Mucosa of descending colon (tissue), 3 donors: ENCODE data around the gene CYP4A22. TPM values are rescaled to one million over a fixed set of nuclear protein-coding genes. Genes with fewer than 3 reads are reported as not detected.
"Not testable (repeated sequence)": the region's sequence is repeated elsewhere in the genome, so short reads cannot be mapped to it uniquely, and the experiment has no call there.

ENCODE experiments used
- ATAC-seq: fragments of 200-7000 bp; cut with Tn5 transposase; one replicate; pipeline ENCODE4 v1.9.1; 2020; ENCODE audit warnings: mild to moderate bottlenecking, moderate library complexity
- DNase-seq, 3 donors: peaks; one replicate each; pipeline ENCODE4 v3.0.0-alpha.2; 2020
- H3K36me3 ChIP-seq: fragments of 200-600 bp; one replicate; pipeline ENCODE4 v1.8.0; 2021; ENCODE audit warnings: low read depth, mild to moderate bottlenecking
- H3K4me1 ChIP-seq: fragments of 200-600 bp; one replicate; pipeline ENCODE4 v1.8.0; 2021; ENCODE audit warnings: low read depth, mild to moderate bottlenecking
- H3K4me3 ChIP-seq: fragments of 200-600 bp; one replicate; pipeline ENCODE4 v1.8.0; 2021; ENCODE audit warnings: mild to moderate bottlenecking
- H3K9me3 ChIP-seq: fragments of 200-600 bp; one replicate; pipeline ENCODE4 v1.8.0; 2021; ENCODE audit warnings: mild to moderate bottlenecking
- intact Hi-C, 2 donors: fragments of 100-400 bp; cut with DNase I in 1 of 2; cut with micrococcal nuclease in 1 of 2; formaldehyde crosslinking; loops; one replicate each; pipeline versions ENCODE4 v1.11.0 to v1.11.1; 2022; cut with DNase I, micrococcal nuclease
- total RNA-seq, 3 donors: library from RNA; stranded (reverse); fragmentation: NEBNext Ultra II Directional in 2 of 3; extraction: Animal tissue kit (Norgen Biotek cat#: 25700) in 2 of 3; gene quantifications; one replicate each; pipeline versions ENCODE4 v1.2.1 to v1.2.4, GENCODE V29; 2021 to 2023
- TF ChIP-seq, protein P1 (sequence below): fragments of 200-600 bp; IDR thresholded peaks from one replicate; pipeline ENCODE4 v1.8.0; 2022; ENCODE audit warnings: antibody characterized with exemption, mild to moderate bottlenecking
- donor health status: DM: no; HTN: no; CAD: no; lungs with moderate emphysema.
- donor health status: DM: no; HTN: no; CAD: no.
- donor health status: DM: no; HTN: yes; CAD: no.

Gene CYP4A22
- total RNA-seq, 3 donors from 2014 or later: not detected

DNA sequence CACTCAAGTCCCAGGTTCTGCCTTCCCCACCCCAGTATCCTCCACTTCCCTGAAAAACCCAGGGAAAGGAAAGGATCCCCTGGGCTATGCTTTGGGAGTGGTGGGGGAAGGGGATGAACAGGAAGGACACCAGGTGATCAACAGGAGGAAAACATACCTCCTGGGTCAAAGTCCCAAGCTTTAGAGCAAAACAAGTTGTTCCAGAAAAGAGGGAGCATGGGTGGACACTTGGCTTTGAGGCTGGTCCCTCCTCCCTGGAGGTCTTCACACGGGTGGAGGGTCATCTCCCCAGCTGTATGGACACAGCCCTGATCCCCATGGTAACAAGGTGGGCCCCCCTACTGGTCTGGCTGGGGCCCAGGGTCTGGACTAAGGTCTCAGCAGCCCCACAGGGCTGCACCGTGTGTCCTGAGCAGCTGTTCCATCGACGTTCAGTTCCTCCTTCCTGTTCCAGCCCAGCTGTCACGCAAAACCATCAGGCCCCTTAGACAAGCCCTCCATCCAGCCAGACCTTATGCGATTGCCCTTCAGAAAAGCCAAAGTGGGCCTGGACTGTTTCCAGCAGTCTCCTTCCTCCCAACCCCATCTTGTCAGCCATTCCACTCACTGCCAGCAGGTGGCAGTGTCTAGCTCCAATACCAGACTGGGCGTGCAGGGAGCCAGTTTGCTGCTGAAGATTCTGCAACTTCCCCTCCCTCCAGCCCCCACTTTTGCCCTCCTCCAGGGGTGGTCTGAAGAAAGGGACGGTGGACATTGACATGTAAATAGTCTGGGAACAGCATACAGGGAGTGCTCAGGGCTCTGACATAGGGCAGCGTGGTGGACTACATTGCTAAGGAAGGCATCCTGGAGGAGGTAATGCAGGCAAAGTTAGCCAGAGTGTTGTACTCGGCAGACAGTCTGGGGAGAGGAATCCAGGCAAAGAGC lies 55.5 kb downstream of the CYP4A22 start:
- Histone ChIP-seq H3K4me1 (peaks cover 23% of the 10 kb centered on the region), H3K4me3 (no peak overlapping the region), H3K36me3 (no peaks in the 10 kb centered on the region), H3K9me3 (no peaks in the 10 kb centered on the region)
- peak; percentile 75 to 87 (median 87) for DNase-seq
- TF ChIP-seq, protein P1, sequence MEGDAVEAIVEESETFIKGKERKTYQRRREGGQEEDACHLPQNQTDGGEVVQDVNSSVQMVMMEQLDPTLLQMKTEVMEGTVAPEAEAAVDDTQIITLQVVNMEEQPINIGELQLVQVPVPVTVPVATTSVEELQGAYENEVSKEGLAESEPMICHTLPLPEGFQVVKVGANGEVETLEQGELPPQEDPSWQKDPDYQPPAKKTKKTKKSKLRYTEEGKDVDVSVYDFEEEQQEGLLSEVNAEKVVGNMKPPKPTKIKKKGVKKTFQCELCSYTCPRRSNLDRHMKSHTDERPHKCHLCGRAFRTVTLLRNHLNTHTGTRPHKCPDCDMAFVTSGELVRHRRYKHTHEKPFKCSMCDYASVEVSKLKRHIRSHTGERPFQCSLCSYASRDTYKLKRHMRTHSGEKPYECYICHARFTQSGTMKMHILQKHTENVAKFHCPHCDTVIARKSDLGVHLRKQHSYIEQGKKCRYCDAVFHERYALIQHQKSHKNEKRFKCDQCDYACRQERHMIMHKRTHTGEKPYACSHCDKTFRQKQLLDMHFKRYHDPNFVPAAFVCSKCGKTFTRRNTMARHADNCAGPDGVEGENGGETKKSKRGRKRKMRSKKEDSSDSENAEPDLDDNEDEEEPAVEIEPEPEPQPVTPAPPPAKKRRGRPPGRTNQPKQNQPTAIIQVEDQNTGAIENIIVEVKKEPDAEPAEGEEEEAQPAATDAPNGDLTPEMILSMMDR: peak; percentile 84
- ATAC-seq: peak; percentile 65
- intact Hi-C loops: loop anchor here in 1 of 2 donors (10.0 kb wide), 1 partner anchor 522 kb away; no protein-coding TSS in a partner anchor

DNA sequence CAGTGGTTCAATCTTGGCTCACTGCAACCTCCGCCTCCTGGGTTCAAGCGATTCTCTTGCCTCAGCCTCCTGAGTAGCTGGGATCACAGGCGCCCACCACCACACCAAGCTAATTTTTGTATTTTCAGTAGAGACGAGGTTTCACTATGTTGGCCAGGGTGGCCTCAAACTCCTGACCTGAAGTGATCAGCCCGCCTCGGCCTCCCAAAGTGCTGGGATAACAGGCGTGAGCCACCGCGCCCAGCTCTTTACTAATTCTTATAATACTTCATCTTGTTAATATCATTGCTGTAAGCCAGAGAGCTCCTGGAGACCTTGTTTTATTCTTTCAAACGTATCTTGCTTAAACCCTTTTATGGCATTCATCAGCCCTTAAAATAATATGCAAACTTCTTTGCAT lies 56.3 kb downstream of the CYP4A22 start:
- H3K4me3 ChIP-seq, DNase-seq, H3K9me3 ChIP-seq, ATAC-seq, H3K36me3 ChIP-seq: not testable (repeated sequence)
- intact Hi-C loops: loop anchor here in 1 of 2 donors (10.0 kb wide), 1 partner anchor 521 kb away; no protein-coding TSS in a partner anchor
- peaks cover 23% of the 10 kb centered on the region for H3K4me1 ChIP-seq

DNA sequence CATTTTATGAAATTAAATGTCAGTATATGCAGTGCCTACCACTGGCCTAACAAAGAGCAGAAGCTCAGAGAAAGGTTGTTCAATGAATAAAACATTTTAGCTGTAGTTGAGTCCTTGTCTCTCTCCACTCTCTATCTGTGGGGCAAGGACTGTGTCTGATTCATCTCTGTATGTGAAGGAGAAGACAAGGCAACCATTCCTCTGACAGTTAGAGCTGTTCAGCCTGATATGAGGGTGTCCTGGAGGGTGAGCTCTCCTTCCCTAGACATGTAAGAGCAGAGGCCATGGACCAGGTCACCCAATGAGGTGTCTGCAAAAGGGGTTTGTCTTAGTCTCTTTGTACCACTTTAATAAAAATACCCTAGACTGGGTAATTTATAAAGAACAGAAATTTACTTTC lies 57.1 kb downstream of the CYP4A22 start:
- peaks cover 23% of the 10 kb centered on the region for H3K4me1 ChIP-seq
- DNase-seq (no peak), ATAC-seq (no peak)
- no peaks in the 10 kb centered on the region for H3K9me3 ChIP-seq
- intact Hi-C loops: loop anchor here in 1 of 2 donors (10.0 kb wide), 1 partner anchor 520 kb away; no protein-coding TSS in a partner anchor
- H3K36me3 ChIP-seq: no peaks in the 10 kb centered on the region
- TF ChIP-seq, protein P1: no peak
- no peak overlapping the region for H3K4me3 ChIP-seq

DNA sequence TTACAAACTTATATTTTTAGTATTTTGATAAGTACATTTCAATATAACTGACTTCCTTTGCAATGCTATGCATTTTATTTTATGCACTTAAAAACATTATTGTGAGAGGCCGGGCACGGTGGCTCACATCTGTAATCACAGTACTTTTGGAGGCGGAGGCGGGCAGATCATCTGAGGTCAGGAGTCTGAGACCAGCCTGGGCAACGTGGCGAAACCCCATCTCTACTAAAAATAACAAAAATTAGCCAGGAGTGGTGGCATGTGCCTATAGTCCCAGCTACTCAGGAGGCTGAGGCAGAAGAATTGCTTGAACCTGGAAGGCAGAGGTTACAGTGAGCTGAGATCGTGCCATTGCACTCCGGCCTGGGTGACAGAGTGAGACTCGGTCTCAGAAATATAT lies 58.7 kb downstream of the CYP4A22 start:
- not testable (repeated sequence) for H3K36me3 ChIP-seq, DNase-seq, H3K4me3 ChIP-seq, ATAC-seq, H3K9me3 ChIP-seq
- H3K4me1 ChIP-seq: peaks cover 18% of the 10 kb centered on the region
- intact Hi-C loops: loop anchor here in 1 of 2 donors (10.0 kb wide), 1 partner anchor 519 kb away; no protein-coding TSS in a partner anchor

DNA sequence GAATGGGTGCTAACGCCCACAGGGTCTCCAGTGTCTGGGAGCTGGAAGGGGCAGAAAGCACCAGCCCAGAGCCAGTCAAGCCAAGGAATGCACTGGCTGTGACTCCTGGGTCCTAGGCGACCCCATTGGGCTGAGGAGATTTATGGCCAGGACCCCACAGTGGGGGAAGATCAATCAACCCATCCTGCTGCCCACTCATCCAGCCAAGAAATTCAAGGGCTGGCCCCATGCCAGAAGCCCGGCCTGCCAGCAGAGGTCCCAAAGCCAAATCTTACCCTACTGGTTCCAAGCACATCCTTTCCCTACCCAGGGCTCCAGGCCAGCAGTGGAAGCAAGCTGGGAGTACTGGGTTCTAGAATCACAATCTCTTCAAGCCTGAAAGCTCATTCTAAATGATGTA lies 59.4 kb downstream of the CYP4A22 start:
- no peak for DNase-seq
- intact Hi-C loops: loop anchor here in 1 of 2 donors (10.0 kb wide), 1 partner anchor 518 kb away; no protein-coding TSS in a partner anchor

DNA sequence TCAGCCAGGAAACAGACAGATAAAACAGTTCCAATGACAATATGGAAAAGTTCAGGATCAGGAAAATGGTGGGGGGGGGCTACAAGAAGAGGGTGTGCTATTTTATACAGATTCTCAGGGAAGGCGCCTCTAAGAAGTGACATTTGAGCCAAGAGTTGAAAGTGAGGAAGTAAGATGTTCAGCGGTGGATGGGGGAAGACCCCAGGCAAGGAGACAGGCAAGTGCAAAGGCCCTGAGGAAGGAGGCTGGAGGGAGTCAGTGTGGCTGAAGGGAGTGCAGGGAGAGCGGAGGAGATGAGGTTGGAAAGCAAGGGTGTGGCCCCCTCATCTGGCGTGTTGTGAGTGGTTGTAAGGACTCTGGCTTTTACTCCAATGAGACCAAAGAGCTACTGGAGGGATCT lies 61.0 kb downstream of the CYP4A22 start:
- intact Hi-C loops: loop anchor here in 1 of 2 donors (10.0 kb wide), 1 partner anchor 517 kb away; no protein-coding TSS in a partner anchor

More for the DNA sequence above, 59.4 kb downstream of the CYP4A22 start:
- H3K4me3 ChIP-seq: no peak overlapping the region
- peaks cover 13% of the 10 kb centered on the region for H3K4me1 ChIP-seq
- TF ChIP-seq, protein P1: no peak
- H3K9me3 ChIP-seq: no peaks in the 10 kb centered on the region
- H3K36me3 ChIP-seq: no peaks in the 10 kb centered on the region
- ATAC-seq: no peak

More for the DNA sequence above, 61.0 kb downstream of the CYP4A22 start:
- TF ChIP-seq, protein P1: no peak
- DNase-seq: no peak
- H3K9me3 ChIP-seq: no peaks in the 10 kb centered on the region
- H3K4me1 ChIP-seq: no peaks in the 10 kb centered on the region
- H3K4me3 ChIP-seq: no peak overlapping the region
- ATAC-seq: no peak
- no peaks in the 10 kb centered on the region for H3K36me3 ChIP-seq

Other genes starting within 250 kb of the CYP4A22 start
- not detected for gene CYP4A11, start 196.0 kb upstream of the CYP4A22 start, total RNA-seq
- gene CYP4X1, start 113.8 kb upstream of the CYP4A22 start, total RNA-seq: 1 to 10 TPM in 2 of 3 donors, under 1 TPM in 1; 0.75 to 3.0 (median 1.2) TPM
- gene CYP4Z1, start 70.2 kb upstream of the CYP4A22 start, total RNA-seq: under 1 TPM in 2 of 3 donors, not detected in 1; 0.19 to 0.55 TPM
- gene PDZK1IP1, start 52.6 kb downstream of the CYP4A22 start, total RNA-seq: 100 to 1,000 TPM in 1 of 3 donors, 10 to 100 TPM in 2; 40.9 to 173 (median 64.4) TPM
- gene TAL1, start 94.8 kb downstream of the CYP4A22 start, total RNA-seq: 1 to 10 TPM; 1.2 to 3.0 (median 2.4) TPM
- gene STIL, start 176.7 kb downstream of the CYP4A22 start, total RNA-seq: 10 to 100 TPM in 1 of 3 donors, 1 to 10 TPM in 2; 4.8 to 13.1 (median 9.6) TPM
- gene CMPK1, start 196.3 kb downstream of the CYP4A22 start, total RNA-seq: 100 to 1,000 TPM; 159 to 226 (median 223) TPM